Lower lobe of right lung (tissue), 2 donors: ENCODE results near the gene AKAP9. TPM values are rescaled to one million over a fixed set of nuclear protein-coding genes. Genes with fewer than 3 reads are reported as not detected.

Source experiments
- ATAC-seq, 2 donors: fragments of 200-7000 bp; cut with Tn5 transposase; one replicate each; pipeline ENCODE4 v1.9.1; 2020 to 2022; ENCODE audit warnings: mild to moderate bottlenecking in 2 of 2, moderate library complexity in 2 of 2
- DNase-seq: peaks from one replicate; pipeline ENCODE4 v3.0.0-alpha.2; 2020
- H3K27ac ChIP-seq: fragments of 200-600 bp; one replicate; pipeline ENCODE4 v1.8.0; 2022
- H3K27me3 ChIP-seq: fragments of 200-600 bp; one replicate; pipeline ENCODE4 v1.8.0; 2022; ENCODE audit warnings: low read depth
- H3K36me3 ChIP-seq: fragments of 200-600 bp; one replicate; pipeline ENCODE4 v1.8.0; 2022; ENCODE audit warnings: mild to moderate bottlenecking
- H3K4me1 ChIP-seq: fragments of 200-600 bp; one replicate; pipeline ENCODE4 v1.8.0; 2022
- H3K4me3 ChIP-seq: fragments of 200-600 bp; one replicate; pipeline ENCODE4 v1.8.0; 2022; ENCODE audit warnings: mild to moderate bottlenecking
- H3K9me3 ChIP-seq: fragments of 200-600 bp; one replicate; pipeline ENCODE4 v1.8.0; 2022
- intact Hi-C: fragments of 100-400 bp; cut with DNase I; formaldehyde crosslinking; loops from one replicate; pipeline ENCODE4 v1.11.0; 2022
- total RNA-seq: library from RNA; stranded (reverse); fragmentation: NEBNext Ultra II Directional; extraction: Animal tissue kit (Norgen Biotek cat#: 25700); gene quantifications from one replicate; pipeline ENCODE4 v1.2.1, GENCODE V29; 2021
- TF ChIP-seq, protein P1 (sequence below): fragments of 200-600 bp; IDR thresholded peaks from one replicate; pipeline ENCODE4 v1.8.0; 2022; ENCODE audit warnings: antibody characterized with exemption, mild to moderate bottlenecking
- donor health status: DM: no; HTN: yes; CAD: no; lungs with severe emphysema.

Gene AKAP9
- total RNA-seq, 1 donor from 2014 or later, result 93.7 TPM

DNA sequence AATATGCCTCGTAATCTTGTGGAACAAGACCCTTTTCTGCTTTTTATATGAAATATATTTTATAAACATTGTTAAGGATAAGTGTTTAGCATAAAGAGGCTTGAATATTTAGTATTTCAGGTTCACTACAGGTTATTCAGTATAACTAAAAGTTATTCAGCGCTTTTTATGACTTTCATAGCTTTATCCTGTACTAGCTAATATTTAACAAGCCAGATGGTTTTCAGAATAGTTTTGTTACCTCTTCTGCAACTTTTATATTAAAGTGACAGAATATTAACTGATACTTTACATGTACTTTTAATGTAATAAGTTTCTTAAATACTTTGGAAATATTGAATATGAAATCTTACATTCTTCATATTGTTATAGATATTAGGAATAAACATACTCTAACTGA is 118.2 kb downstream of the AKAP9 start:
- no peak for ATAC-seq
- TF ChIP-seq, protein P1, sequence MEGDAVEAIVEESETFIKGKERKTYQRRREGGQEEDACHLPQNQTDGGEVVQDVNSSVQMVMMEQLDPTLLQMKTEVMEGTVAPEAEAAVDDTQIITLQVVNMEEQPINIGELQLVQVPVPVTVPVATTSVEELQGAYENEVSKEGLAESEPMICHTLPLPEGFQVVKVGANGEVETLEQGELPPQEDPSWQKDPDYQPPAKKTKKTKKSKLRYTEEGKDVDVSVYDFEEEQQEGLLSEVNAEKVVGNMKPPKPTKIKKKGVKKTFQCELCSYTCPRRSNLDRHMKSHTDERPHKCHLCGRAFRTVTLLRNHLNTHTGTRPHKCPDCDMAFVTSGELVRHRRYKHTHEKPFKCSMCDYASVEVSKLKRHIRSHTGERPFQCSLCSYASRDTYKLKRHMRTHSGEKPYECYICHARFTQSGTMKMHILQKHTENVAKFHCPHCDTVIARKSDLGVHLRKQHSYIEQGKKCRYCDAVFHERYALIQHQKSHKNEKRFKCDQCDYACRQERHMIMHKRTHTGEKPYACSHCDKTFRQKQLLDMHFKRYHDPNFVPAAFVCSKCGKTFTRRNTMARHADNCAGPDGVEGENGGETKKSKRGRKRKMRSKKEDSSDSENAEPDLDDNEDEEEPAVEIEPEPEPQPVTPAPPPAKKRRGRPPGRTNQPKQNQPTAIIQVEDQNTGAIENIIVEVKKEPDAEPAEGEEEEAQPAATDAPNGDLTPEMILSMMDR, result no peak
- Histone ChIP-seq H3K36me3 (peaks cover 29% of the 10 kb centered on the region), H3K27me3 (no peaks in the 10 kb centered on the region), H3K4me3 (no peak overlapping the region), H3K27ac (no peak overlapping the region), H3K9me3 (no peaks in the 10 kb centered on the region), H3K4me1 (peaks cover 7% of the 10 kb centered on the region)
- no peak for DNase-seq
- intact Hi-C loops, result loop anchor here (5.0 kb wide), 1 partner anchor 373 kb away; no protein-coding TSS in a partner anchor

DNA sequence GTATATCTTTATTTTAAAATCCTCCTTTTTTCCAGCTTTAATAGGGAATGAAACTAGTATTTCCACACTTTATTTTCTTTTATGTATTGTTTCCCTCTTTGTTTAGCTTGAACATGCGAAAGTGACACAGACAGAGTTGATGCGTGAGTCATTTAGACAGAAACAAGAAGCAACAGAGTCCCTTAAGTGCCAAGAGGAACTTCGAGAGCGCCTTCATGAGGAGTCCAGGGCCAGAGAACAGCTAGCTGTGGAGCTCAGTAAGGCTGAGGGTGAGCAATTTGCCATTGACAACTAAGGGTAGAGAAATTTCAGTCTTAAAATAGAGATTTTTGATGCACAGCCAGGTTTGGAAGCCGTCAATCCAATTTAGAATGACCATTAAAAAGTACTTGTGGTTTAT is 120.5 kb downstream of the AKAP9 start:
- no peak for ATAC-seq
- intact Hi-C loops, result no loop called here
- DNase-seq, result no peak

DNA sequence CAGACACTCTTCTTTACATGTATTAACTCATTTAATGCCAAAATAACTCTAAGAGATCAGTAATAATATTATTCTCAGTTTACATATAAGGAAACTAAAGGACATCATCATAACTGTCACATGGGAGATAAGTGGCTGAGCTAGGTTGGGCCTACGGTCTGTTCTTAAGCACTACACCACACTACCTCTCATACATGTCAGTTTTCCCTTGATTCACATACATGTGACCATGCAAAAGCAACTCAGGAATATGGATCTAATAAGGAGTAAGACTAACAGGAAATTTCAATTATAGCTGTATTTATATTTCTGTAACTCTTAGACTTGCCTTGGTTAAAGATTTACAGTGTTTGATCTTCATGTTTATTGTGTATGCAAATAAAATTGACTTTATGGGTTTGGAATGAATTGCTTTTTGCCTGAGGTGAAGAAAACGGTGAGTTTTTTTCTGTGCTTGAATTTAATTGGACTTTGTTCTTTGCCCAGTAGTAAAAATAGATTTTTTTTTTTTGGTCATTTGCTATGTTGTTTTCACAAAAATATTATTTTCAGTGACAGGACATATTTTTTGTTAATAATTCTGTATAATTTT is 123.9 kb downstream of the AKAP9 start:
- Histone ChIP-seq H3K9me3 (no peaks in the 10 kb centered on the region), H3K4me3 (no peak overlapping the region), H3K27ac (no peak overlapping the region), H3K27me3 (no peaks in the 10 kb centered on the region), H3K36me3 (peaks cover 66% of the 10 kb centered on the region), H3K4me1 (no peaks in the 10 kb centered on the region)
- no peak for DNase-seq
- intact Hi-C loops, result no loop called here
- no peak for ATAC-seq
- TF ChIP-seq, protein P1, result no peak

More for the DNA sequence above, 120.5 kb downstream of the AKAP9 start:
- no peak overlapping the region for H3K27ac ChIP-seq
- TF ChIP-seq, protein P1, result no peak
- no peaks in the 10 kb centered on the region for H3K9me3 ChIP-seq
- H3K4me1 ChIP-seq, result peaks cover 7% of the 10 kb centered on the region
- H3K27me3 ChIP-seq, result no peaks in the 10 kb centered on the region
- H3K36me3 ChIP-seq, result peaks cover 43% of the 10 kb centered on the region
- no peak overlapping the region for H3K4me3 ChIP-seq

DNA sequence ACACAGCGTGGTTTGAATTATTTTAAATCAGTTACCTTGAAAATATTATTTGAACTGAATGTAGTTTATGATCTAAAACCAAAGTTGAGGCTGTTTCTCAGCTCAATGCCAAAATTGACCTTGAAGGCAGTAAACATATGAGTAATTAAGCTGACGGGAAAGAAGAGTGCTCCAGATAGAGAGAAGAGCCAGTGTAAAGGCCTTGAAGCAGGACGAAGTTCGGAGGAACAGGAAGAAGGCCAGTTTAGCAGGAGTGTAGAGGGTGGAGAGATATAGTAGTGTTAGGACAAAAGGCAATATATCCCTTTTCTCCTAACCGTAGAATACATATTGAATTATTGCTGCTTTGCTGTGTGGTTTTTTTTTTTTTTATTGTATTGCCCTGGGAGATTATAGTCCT is 130.4 kb downstream of the AKAP9 start:
- Histone ChIP-seq H3K4me3 (no peak overlapping the region), H3K4me1 (no peaks in the 10 kb centered on the region), H3K9me3 (no peaks in the 10 kb centered on the region), H3K36me3 (peaks cover 51% of the 10 kb centered on the region), H3K27me3 (no peaks in the 10 kb centered on the region), H3K27ac (no peak overlapping the region)
- intact Hi-C loops, result no loop called here
- DNase-seq (no peak), ATAC-seq (peak in 1 of 2 donors; percentile 68)
- TF ChIP-seq, protein P1, result no peak

DNA sequence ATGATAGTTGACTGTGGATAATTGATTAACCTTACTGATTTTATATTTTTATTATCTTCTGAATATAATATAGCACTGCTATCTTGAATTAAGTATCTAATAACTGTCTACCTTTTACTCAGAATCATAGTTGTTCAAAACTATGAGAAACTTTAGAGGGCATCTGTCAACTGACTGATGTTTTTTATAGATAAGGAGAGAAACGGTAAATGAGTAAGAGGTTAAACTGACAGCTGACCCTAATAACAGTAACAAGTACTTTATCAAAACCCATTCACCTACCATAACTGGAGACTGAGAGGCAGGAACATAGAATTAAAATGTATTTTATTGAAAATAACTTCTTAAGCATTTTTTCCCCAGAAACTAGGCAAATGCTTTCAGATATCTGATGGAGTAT is 131.5 kb downstream of the AKAP9 start:
- H3K27ac ChIP-seq, result no peak overlapping the region
- no peaks in the 10 kb centered on the region for H3K9me3 ChIP-seq
- H3K4me3 ChIP-seq, result no peak overlapping the region
- no peak for DNase-seq
- H3K4me1 ChIP-seq, result no peaks in the 10 kb centered on the region
- peaks cover 51% of the 10 kb centered on the region for H3K36me3 ChIP-seq
- ATAC-seq, result no peak
- TF ChIP-seq, protein P1, result no peak
- H3K27me3 ChIP-seq, result no peaks in the 10 kb centered on the region
- intact Hi-C loops, result no loop called here
